Measurements from ENCODE around the gene TACC2.

TACC2 gene

DNA sequence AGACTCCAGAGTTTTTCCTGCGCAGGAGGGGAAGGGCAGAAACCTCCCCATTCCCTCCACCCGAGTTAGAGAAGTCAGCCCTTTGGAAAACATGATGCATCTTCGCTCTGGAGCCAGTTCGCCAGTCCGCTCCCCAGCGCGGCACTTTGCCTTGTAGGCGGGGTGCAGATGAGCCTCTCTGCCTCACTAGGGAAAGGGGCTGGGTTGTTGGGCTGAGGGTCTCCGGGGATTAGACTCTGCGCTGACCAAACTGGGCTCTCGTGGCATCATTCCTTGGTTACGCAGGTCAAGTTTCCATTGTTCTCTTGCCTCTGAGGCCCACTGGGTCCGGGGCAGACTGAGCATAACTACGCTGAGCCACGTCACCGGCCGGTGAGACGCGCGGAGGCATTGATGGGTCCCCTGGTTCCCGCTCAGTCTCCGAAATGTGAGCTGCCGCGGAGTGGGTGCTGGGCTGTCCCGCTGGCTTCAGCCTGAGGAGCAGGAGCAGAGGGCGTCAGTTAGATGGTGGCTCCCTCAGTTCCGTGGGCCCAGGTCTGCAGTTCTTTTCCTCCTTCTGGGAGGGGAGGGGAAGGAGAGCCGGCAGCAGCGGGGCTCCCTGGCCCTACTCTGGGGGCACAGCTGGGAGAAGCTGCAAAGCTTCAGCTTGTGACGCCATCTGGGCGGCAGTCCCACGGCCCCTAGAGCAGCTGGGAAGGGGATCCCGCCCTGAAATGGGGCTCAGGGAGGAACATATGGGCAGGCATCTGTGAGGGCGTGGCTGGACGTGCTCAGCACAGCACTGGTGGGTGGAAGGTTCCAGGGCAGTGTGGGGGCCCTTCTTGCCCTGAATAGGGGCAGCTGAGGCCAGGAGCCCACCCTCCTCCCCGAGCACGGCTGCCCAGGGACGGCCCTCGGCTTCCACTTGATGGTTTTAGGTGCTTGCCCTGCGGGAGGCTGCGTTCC lies 160.9 kb downstream of the TACC2 start:
- peak; percentile 48 for DNase-seq

DNA sequence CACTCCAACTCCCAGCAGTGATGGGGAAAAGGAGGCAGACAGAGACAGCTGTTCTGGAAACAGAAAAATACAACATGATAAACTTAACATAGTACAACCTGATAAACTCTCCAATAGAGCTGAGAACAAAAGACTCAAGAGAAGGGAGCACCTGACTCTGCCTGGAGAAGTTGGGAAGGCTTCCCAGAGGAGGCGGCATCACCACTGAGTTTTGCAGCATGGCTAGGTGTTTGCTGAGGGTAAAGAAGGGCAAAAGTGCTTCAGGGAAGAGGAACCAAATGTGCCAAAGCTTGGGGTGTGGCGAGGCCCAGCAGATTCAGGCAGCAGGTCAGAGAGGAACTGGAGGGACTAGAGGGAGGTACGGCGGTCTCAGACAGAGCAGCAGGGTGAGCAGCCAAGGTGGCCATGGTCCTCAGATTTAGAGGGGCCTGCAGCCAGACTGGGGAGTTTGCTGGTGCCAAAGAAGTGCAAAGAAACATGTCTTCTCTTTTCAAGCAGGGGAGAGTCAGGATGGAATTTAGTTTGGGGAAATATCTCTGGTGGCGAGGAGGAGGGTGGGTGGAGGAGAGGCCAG lies 162.2 kb downstream of the TACC2 start:
- DNase-seq: no peak

DNA sequence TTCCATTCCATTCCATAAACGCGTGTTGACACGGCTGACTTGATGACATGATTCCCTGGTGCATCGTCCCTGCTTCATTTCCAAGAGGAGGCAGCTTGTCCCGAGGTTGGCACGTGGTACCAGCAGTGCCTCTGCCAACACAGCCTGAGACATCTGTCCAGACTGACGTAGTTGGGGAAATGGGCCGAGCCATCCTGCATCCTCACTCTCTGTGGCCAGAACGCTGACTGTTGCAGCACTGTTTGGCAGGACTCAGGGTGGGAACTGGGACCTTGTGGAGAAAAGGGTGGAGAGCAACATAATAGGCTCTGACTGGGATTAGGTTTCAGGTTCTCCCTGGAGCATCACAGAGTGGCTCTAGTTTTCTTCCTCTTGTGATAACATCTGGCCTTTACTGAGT lies 163.6 kb downstream of the TACC2 start:
- peak; percentile 37 for DNase-seq

DNA sequence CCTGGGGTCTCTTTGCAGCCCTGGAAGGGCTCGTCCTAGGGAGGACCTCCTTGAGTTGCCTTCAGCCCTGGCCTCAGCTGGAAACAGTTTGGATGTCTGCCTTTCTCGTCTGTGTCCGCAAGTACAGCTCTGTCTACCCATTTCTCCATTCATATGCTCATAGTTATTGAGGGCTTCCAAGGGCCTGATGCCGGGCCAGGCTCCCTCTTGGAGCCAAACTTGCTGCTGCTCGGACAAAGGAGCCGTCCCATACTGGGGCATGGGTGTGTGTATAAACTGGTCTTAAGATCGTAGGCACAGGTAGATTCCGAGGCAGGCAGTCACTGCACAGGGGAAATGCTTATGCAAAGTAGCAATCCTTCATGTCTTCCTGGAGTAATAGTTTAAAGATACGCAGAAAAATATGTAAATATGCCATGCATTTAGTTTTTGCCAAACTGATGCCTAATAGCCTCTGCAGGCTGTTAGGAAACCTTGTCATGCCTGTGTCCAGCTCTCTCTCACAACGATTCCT lies 165.1 kb downstream of the TACC2 start:
- DNase-seq: no peak

DNA sequence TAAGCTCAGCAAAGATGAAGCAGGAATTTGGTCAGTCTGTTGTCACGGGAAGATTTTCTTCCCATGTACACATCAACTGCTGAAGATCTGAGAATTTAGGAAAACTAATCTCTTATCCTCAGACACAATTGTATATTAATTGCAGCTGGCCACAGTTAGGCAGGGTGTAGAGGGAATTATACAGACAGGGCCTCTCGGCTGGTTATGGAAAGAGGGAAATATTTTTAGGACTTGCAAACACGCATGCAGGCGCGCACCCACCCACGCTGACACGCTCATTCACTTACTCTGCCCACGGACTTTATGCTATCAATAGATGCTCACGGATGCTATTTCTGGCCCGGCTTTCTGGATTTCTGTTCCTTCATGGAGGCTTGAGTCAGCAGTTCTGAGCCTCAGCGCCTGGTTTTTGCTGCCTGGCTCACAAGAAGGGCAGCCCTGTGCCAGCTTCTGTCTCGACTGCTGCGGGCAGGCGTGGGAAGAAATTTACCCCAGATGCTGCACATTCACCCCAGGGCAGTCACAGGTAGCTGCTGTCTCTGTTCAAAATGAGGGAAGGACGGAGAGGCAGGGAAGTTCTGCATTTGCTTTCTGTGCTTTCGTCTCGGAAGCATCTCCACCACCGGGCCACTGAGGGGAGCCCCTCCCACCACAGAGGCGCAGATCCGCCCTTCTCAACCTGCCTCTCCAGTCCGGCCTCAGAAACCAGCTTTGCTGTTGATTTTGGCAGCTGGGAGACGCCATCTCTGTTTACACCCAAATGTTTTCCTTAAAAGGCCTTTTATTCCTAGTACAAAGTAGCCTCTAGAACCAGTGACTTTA lies 165.8 kb downstream of the TACC2 start:
- DNase-seq: peak; percentile 39

DNA sequence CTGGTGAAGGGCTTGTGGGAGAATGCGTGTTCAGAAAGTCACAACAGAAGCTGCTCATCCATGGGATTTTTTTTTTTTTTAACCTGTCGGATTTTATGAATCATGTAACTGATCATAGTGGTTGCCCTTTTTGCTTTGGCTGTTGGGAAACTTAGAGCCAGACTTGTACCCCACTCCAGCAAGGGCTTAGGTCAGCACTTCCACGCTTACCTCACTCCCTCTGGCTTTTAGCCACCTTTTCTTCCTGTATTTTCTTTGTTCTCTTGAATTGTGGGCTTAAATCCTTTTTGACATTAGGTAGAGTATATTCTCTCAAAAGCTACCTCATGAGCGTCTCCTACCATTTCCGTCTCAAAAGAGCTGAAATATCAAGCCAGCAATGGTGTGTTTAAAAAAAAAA lies 168.5 kb downstream of the TACC2 start:
- no peak for DNase-seq

DNA sequence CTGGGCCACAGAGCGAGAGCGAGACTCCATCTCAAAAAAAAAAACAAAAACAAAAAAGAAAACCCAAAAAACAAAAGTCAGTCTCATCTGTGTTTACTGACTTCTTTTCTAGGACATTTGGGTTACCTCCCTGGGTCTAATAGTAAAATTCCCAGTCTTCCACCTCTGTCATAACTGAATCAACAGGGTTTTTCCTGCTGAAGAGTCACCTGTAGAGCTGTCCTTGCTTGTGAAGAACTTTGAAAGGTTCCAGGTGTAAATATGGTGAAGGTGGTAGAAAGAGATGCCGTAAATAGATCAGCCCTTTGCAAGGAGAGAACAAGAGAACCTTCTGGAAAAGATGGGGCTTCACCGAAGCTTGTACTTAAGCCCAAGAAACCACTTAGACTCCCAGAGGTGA lies 169.4 kb downstream of the TACC2 start:
- DNase-seq: no peak

DNA sequence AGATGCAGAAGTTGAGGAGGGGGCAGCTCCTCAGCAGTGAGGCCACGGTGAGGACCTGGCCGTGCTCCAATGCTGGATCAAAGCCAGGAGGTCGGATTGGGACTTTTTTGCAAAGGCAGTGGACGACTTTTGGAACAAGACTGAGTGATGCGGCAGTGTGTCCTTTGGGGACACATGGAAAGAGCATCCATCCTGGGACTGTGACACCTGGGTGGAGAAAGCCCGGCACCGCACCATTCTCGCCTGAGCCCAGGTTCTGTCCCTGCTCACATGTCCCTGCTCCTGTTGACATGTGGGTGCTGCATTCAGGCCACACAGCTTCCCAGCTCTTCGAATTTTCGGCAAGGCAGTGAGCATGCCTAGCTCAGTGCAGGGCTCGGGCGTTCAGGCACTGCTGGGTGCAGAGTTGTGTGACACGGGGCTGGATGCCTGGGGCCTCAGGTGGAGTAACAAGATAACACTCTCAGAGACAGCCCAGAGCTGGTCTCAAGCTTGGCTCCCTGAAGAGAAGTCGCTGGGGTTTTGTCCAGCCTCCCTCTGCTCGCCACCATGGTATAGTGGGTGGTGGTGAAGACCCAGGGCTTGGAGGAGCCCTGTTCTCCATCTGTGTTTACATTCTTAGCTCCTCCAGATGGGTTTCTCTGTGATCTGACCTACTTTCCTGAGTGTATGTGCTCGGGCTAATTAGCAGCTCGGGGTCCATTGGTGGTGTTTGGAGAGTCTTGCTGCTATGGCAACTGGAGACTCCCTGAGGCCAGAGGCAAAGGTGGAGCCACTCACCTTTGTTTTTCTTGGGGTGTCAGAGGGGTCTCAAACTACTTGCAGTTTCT lies 170.4 kb downstream of the TACC2 start:
- DNase-seq: no peak

DNA sequence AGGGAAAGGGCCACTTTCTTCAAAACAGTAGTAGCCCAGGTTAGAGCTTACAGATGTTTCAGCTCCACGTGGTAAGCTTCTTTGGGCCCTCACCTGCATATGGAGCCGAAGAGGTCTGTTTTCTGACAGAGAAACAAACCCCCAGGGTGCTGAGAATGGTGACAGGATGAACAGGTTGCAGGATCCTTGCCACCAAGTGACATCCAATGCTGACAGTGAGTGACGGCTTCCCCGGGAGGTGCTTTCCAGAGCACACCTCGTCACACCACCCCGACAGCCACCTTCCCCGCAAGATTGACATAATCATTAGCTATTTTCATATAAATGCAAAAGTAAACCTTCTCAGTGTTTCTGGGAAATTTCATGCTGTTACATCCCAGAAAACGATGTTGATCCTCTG lies 172.8 kb downstream of the TACC2 start:
- no peak for DNase-seq

DNA sequence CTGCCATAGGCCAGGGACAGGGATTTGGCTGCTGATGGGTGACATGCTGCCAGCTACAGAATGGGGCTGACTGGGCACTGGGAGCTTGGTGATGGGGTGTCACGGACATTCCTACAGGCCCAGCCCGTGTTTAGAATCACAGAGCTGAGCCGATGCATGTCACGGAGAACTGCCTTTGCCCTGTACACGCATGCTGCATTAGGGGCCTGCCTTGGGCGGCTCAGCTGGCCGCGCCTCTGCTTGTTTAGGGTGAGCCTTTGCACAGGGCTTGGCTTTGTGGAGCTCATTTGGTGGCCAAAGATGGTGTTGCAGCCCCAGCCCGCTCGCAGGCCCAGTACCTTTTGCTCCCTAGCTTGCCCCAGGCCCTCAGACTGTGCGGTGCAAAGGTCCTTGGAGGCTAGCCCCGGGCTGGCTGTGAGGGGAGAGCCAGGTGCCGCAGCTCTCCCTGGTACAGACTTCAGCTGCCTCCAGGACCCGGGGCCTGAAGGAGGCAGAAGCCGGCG lies 173.8 kb downstream of the TACC2 start:
- DNase-seq: no peak

DNA sequence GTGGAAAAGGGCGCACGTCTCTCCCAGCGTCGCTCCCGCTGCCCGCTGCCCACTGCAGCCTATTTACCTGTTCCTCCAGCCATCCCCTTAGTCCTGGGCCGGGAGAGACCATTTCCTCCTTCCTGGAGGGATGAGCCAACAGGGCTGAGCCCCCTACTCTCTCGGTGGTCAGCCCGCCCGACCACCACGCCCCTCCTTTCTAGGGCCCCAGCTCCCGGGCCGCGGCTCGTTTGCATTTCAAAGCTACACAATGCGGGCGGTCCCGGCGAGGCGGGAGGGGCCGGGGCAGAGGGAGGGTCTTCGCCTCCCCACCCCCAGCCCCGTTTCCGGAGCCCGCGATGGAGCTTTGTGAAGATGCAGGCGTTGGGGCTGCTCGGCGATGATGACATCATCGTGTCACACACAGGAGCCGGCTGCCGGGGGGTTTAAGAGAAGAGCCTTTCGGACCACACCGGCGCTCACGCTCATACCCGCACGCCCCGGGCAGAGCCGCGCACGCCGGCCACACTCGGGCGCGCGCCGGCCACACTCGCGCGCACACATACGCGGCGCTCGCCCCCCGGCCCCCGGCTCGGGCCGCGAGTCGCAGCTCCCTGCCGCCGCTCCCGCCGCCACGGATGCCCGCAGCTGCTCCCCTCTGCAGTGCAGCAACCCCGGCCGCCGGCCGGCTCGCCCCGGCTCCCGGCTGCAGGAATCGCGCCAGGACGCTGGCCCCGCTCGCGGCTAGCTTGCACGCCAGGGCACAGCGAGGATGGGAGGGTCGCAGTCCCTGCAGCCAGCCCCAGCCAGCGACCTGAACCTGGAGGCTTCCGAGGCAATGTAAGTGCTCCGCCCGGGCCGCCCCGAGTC lies 174.4 kb downstream of the TACC2 start:
- DNase-seq: peak; percentile 53

DNA sequence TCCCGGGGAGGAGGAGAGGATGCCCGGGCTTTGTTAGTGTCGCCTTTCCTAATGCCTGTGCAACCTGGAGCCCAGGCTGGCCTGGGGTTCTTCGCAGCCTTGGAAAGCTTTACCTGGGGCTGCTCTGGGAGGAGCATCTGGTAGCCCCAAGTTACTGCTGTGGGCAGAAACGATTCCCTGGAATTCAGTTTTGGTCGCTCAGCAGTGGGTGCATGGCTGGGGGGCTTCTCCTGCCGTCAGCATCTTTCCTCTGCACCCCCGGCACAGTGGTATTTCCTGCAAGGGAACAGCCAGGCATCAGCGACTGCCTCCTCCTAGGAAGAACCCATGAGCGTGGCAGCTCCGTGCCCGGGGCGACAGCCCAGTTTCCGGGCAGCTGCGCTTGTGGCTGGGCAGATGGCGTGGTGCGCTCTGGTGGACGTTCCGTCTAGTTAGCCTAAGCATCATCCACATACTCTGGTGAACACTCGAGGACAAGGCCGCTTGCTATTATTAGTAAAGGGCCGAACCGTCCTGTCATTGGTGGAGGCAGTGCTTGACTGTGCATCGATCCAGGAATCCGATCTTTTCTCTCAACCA lies 175.1 kb downstream of the TACC2 start:
- no peak for DNase-seq

DNA sequence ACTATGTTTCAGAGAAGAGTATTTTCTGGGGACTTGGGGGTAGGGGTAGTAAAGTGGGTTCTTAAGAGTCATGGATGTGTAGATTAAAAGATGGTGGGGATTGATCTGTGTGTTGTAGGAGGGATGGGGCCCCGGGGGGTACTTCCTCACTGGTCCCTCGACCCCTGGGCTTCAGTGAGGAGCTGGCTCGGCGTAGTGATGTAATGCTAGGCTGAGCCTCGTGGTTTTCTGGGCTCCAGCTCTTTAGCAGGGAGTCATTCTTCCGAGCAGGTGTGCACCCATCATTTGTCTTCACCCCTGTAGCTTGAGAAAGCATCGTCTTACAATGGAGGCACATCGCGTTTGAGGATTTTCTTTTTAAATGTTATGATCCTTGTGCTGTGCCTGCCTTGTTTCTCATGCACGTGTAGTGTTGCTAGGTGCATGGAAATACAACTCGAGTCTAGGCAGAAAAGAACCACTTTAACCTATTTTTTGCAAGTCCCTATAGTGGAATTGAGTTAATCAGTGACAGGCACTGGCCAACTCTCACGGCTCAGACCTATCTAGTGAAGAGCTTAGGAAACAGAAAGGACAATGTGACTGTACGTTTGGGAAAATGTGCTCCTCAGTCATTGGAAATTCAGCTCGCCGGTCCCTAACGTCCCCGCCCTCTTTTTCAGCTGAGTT lies 176.0 kb downstream of the TACC2 start:
- no peak for DNase-seq

DNA sequence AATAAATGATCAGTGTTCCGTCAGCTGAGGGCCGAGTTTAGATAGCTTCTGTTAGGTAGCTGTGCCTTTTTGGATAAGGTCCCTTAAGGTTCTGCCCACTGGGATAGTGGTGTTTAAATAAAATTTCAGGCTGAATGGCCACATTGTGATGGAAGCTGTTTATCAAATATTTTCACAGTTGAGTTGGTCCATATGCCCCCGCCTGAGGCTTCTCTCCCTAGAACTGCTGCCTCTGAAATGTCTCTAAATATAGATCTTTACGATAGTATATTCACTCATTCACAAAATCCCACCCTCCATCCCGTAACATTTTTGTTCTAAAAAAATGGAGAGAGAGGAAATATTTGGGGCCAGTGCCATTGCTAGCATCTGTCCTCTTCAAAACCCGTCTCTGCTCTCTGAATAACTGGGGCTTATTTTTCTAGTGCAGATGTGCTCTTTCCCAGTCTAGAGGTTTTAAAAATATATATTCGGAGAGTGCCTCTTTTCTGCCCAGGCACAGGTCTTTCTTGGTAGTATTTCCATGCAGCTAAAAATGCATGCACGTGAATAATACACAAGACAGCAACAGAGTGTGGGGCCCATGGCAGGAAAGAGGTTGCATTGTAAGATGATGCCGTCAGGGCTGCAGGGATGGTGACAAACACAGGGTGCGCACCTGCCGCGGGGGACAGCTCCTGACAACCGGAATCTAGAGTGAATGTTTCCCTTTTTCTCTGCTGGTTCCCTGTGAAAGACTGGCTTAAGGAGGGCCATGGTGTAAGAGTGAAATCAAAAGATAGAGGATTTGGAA lies 176.7 kb downstream of the TACC2 start:
- no peak for DNase-seq

DNA sequence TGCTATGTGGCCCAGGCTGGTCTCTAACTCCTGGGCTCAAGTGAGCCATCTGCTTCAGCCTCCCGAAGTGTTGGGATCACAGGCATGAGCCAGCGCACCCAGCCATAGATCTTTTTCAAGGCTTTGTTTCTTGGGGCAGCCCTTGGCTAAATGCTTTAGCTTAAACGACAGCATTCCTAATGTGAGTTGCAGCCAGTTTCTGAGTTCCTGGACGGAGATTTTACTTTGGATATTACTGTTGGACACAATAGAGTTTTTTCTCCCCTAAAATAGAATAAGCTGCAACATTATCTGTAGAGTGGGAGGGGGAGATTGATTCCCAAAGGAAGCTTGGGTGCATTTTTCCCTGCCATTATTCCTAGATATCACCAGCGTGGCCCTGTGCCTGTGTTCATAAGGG lies 179.1 kb downstream of the TACC2 start:
- DNase-seq: no peak

DNA sequence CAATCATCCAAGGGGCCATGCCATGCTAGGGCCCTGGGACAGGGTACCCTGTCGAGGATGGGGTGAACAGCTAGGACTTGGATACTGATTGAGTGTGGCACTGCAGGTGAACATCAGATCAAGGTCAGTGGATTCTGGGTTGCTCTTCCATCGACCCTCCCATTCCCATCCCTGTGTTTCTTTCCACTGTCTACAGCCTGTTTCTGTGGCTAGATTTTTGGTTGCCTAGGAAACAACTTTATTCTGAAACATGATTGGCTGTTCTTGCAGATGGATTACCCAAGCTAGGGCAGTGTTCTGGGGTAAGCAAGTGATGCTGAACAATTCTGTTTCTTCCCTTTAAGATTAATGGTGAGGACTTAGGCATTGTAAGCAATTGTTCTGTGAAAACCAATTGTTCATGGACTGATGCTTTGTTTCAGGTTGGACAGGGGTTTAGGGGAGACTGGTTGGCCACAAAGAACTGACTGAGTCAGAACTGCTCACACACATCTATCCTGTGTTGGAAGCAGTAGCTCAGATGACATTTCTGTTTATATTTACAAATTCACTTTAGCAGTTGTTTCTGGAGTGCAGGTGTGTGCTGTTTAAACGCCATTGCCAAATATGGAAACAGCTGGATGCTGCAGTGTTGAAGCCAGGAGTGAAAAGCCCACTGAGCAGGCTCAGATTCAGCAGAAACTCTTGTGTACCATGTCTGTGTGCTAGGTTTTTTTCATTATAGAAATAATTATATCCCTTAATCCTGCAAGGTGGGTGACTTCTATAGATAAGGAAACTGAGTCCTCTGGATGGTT lies 179.8 kb downstream of the TACC2 start:
- DNase-seq: no peak

DNA sequence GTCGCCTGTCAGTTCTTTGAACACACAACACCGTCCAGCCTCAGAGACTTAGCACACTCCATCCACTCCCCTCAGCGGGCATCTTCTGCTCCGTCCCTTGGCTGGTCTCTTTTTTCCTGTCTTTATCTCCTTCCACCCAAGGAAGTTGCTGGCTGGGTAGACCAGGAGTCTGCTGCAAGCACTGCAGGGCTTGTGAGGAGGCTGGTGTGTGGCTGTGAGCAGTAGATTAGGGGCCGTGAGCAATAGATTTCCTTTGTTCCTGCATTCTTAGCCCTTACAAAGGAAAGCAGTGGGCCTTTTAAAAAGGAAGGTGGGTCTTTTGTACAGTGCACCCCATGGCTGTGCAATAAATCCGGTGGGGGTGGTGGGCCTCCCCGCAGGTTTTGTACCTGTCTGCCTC lies 181.8 kb downstream of the TACC2 start:
- no peak for DNase-seq
